ENCODE data around the gene THSD7B.
"Not testable (repeated sequence)": the region's sequence is repeated elsewhere in the genome, so short reads cannot be mapped to it uniquely, and the experiment has no call there.

Gene THSD7B

GRCh38 chr2:137249463-137250130 lies 484.3 kb downstream of the THSD7B start:
- no peak for DNase-seq (ENCODE audit: low read depth in 1 of 2, low spot score in 1 of 2)

- no peak for DNase-seq (ENCODE audit: low read depth in 1 of 2, low spot score in 1 of 2)
These were observed 485.1 kb downstream of the THSD7B start for GRCh38 chr2:137250401-137250800.

GRCh38 chr2:137251045-137251444 lies 485.7 kb downstream of the THSD7B start:
- DNase-seq (ENCODE audit: low read depth in 1 of 2, low spot score in 1 of 2), result no peak

GRCh38 chr2:137252934-137253333 lies 487.6 kb downstream of the THSD7B start:
- no peak for DNase-seq (ENCODE audit: low read depth in 1 of 2, low spot score in 1 of 2)

GRCh38 chr2:137254052-137254451 lies 488.7 kb downstream of the THSD7B start:
- DNase-seq (ENCODE audit: low read depth in 1 of 2, low spot score in 1 of 2), result no peak

GRCh38 chr2:137255345-137255744 lies 490.0 kb downstream of the THSD7B start:
- no peak for DNase-seq (ENCODE audit: low read depth in 1 of 2, low spot score in 1 of 2)

- no peak for DNase-seq (ENCODE audit: low read depth in 1 of 2, low spot score in 1 of 2)
These were observed 490.6 kb downstream of the THSD7B start for GRCh38 chr2:137255990-137256389.

- DNase-seq (ENCODE audit: low read depth in 1 of 2, low spot score in 1 of 2), result no peak
These were observed 496.7 kb downstream of the THSD7B start for GRCh38 chr2:137261881-137262585.

GRCh38 chr2:137262594-137262993 lies 497.2 kb downstream of the THSD7B start:
- no peak for DNase-seq (ENCODE audit: low read depth in 1 of 2, low spot score in 1 of 2)

- DNase-seq (ENCODE audit: low read depth in 1 of 2, low spot score in 1 of 2), result no peak
These were observed 522.7 kb downstream of the THSD7B start for GRCh38 chr2:137287913-137288639.

GRCh38 chr2:137291836-137292570 lies 526.7 kb downstream of the THSD7B start:
- DNase-seq (ENCODE audit: low read depth in 1 of 2, low spot score in 1 of 2), result no peak

- no peak for DNase-seq (ENCODE audit: low read depth in 1 of 2, low spot score in 1 of 2)
These were observed 533.0 kb downstream of the THSD7B start for GRCh38 chr2:137298377-137298776.

GRCh38 chr2:137300987-137301386 lies 535.6 kb downstream of the THSD7B start:
- no peak for DNase-seq (ENCODE audit: low read depth in 1 of 2, low spot score in 1 of 2)

GRCh38 chr2:137302957-137303356 lies 537.6 kb downstream of the THSD7B start:
- no peak for DNase-seq (ENCODE audit: low read depth in 1 of 2, low spot score in 1 of 2)

GRCh38 chr2:137316075-137316474 lies 550.7 kb downstream of the THSD7B start:
- DNase-seq (ENCODE audit: low read depth in 1 of 2, low spot score in 1 of 2), result no peak

- DNase-seq (ENCODE audit: low read depth in 1 of 2, low spot score in 1 of 2), result no peak
These were observed 556.2 kb downstream of the THSD7B start for GRCh38 chr2:137321566-137321965.

GRCh38 chr2:137331562-137331961 lies 566.2 kb downstream of the THSD7B start:
- DNase-seq (ENCODE audit: low read depth in 1 of 2, low spot score in 1 of 2), result not testable (repeated sequence)

GRCh38 chr2:137333386-137334165 lies 568.2 kb downstream of the THSD7B start:
- no peak for DNase-seq (ENCODE audit: low read depth in 1 of 2, low spot score in 1 of 2)

GRCh38 chr2:137336067-137336466 lies 570.7 kb downstream of the THSD7B start:
- DNase-seq (ENCODE audit: low read depth in 1 of 2, low spot score in 1 of 2), result no peak

GRCh38 chr2:137339051-137339450 lies 573.7 kb downstream of the THSD7B start:
- DNase-seq (ENCODE audit: low read depth in 1 of 2, low spot score in 1 of 2), result no peak

GRCh38 chr2:137345994-137346393 lies 580.6 kb downstream of the THSD7B start:
- DNase-seq (ENCODE audit: low read depth in 1 of 2, low spot score in 1 of 2), result no peak
